Adipocyte (in vitro differentiated cells): ENCODE measurements around the gene HOMER1.

Experiments used
- DNase-seq: peaks from one replicate; pipeline ENCODE4 v3.0.0-alpha.2; 2015; ENCODE audit warnings: low read depth
- H3K27me3 ChIP-seq: replicated peaks from 2 replicates; pipeline ENCODE4 v1.7.0; 2013; ENCODE audit warnings: mild to moderate bottlenecking, low read length, moderate library complexity; ENCODE audit not compliant: control insufficient read depth, insufficient read depth
- H3K36me3 ChIP-seq: 2 replicates; pipeline ENCODE4 v1.7.0; 2013; ENCODE audit warnings: low read length, mild to moderate bottlenecking, moderate library complexity; ENCODE audit not compliant: control insufficient read depth, insufficient read depth, severe bottlenecking
- H3K4me1 ChIP-seq: 2 replicates; pipeline ENCODE4 v1.7.0; 2013; ENCODE audit warnings: mild to moderate bottlenecking, low read length, moderate library complexity; ENCODE audit not compliant: control insufficient read depth, insufficient read depth
- H3K4me3 ChIP-seq: 2 replicates; pipeline ENCODE4 v1.7.0; 2013; ENCODE audit warnings: mild to moderate bottlenecking, low read length, moderate library complexity
- H3K9ac ChIP-seq: 2 replicates; pipeline ENCODE4 v1.7.0; 2013; ENCODE audit warnings: mild to moderate bottlenecking, low read length, moderate library complexity
- H3K9me3 ChIP-seq: 2 replicates; pipeline ENCODE4 v1.7.0; 2013; ENCODE audit warnings: mild to moderate bottlenecking, low read length, moderate library complexity; ENCODE audit not compliant: control insufficient read depth

The HOMER1 gene

GRCh38 chr5:79349881-79350280, 164.1 kb downstream of the HOMER1 start:
- H3K4me1 ChIP-seq, result no peaks in the 10 kb centered on the region
- DNase-seq, result no peak
- no peak overlapping the region for H3K9ac ChIP-seq
- no peaks in the 10 kb centered on the region for H3K36me3 ChIP-seq
- H3K4me3 ChIP-seq, result no peak overlapping the region
- H3K27me3 ChIP-seq, result no peaks in the 10 kb centered on the region
- no peaks in the 10 kb centered on the region for H3K9me3 ChIP-seq

DNA sequence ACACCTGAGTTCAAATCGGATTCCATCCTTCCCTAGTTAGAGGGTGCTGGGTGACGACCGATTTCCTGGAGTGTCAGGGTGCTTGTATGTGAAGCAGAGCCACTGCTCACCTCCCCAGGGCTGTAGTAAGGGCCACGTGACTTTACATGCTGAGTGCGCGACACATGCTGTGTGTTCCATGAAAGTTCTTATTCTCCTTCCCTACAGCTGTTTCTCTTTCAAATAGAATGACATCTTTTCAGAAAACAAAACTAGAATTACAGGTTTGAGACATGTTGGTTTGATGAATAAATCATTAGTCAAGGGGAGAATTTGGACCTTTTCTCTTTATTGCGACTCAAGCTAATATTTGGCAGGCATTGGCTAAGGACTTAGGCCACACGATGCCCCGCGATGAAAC, 164.9 kb downstream of the HOMER1 start:
- H3K9ac ChIP-seq, result no peak overlapping the region
- no peak for DNase-seq
- no peaks in the 10 kb centered on the region for H3K36me3 ChIP-seq
- no peak overlapping the region for H3K4me3 ChIP-seq
- no peaks in the 10 kb centered on the region for H3K27me3 ChIP-seq
- H3K9me3 ChIP-seq, result no peaks in the 10 kb centered on the region
- no peaks in the 10 kb centered on the region for H3K4me1 ChIP-seq

DNA sequence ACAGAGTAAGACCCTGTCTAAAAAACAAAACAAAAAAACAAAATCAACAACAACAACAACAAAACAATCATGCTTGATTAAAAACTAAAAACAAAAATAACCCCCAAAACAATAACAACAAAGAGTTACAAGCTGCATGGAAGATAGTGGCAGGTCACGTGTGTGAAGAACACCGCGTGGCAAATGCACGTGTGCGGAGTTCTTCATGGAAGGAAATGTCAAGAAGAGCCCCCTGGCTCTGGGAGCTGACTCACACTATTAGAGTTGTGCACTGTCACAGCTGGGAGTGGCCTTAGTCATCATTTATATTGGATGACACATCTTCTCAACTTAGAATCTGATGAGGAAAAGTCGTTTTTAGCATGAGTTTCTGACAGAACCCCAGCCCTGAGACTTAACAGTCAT, 167.5 kb downstream of the HOMER1 start:
- Histone ChIP-seq H3K36me3 (no peaks in the 10 kb centered on the region), H3K9ac (no peak overlapping the region), H3K9me3 (no peaks in the 10 kb centered on the region), H3K27me3 (no peaks in the 10 kb centered on the region), H3K4me1 (no peaks in the 10 kb centered on the region), H3K4me3 (no peak overlapping the region)
- DNase-seq, result peak; percentile 44

DNA sequence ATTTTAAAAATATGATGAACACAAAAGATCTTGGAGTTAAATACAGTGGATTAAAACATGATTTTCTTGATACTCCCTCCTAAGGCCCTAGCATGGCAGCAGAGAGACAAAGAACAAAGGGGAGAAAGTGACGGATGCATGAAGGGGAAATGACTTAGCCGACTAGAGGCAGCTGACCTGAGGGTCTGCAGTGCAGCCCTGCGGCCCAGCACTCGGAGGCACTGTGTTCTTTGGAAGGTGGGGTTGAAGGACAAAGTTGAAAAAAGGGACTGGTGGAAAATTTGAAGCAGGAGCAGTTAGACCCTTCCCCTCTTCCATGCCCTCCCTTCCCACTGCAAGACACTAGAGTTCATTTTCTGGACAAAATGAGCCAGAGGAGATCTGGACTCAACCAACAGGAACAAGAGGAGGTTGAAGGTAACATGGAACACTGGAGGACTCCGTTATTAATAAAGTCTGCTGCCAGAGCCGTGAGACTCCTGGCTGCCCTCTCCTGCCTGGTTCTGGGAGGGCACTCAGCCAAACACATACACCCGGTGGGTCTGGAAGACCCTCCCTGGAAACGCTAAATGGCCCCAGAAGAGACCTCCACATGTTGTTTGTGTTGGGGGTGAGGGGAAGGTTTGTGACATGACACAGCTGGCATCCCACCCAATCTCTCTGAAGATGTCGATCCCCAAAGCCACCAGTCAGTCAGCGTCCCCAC, 179.9 kb downstream of the HOMER1 start:
- Histone ChIP-seq H3K4me3 (no peak overlapping the region), H3K27me3 (no peaks in the 10 kb centered on the region), H3K9ac (no peak overlapping the region), H3K4me1 (no peaks in the 10 kb centered on the region), H3K36me3 (no peaks in the 10 kb centered on the region), H3K9me3 (no peaks in the 10 kb centered on the region)
- DNase-seq, result no peak

DNA sequence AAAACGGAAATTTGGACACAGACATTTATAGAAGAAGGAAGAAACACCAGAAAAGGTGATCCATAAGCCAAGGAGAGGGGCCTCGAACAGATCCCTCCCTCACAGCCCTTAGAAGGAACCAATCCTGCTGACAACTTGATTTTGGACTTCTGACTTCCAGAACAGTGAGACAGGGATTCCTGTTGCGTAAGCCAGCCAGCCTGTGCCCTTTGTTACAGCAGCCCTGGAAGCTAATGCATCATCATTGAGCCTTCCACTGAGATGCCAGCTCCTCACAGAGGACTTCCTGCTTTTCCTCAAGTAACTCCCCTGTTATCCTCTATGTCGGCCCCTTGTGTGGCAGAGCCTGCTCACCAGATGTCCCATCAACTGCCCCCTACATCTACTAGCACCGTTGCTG, 183.9 kb downstream of the HOMER1 start:
- Histone ChIP-seq H3K9ac (no peak overlapping the region), H3K27me3 (no peaks in the 10 kb centered on the region), H3K36me3 (no peaks in the 10 kb centered on the region), H3K4me1 (no peaks in the 10 kb centered on the region), H3K4me3 (no peak overlapping the region), H3K9me3 (no peaks in the 10 kb centered on the region)
- DNase-seq, result no peak

- Histone ChIP-seq H3K9ac (no peak overlapping the region), H3K9me3 (no peaks in the 10 kb centered on the region), H3K36me3 (no peaks in the 10 kb centered on the region), H3K4me1 (no peaks in the 10 kb centered on the region), H3K27me3 (no peaks in the 10 kb centered on the region), H3K4me3 (no peak overlapping the region)
- DNase-seq, result no peak
These were observed 184.5 kb downstream of the HOMER1 start for GRCh38 chr5:79329453-79329852.
